ENCODE data around the gene MYL12B. TPM values are rescaled to one million over a fixed set of nuclear protein-coding genes. Genes with fewer than 3 reads are reported as not detected.
A peak's percentile ranks its signal among the peaks of the same experiment; 100 is the strongest.
"Not testable (repeated sequence)": the region's sequence is repeated elsewhere in the genome, so short reads cannot be mapped to it uniquely, and the experiment has no call there.

MYL12B gene
- polyA plus RNA-seq, 2 of the 4 experiments (the other 2 are of a cell fraction) = 419 to 498 TPM

DNA sequence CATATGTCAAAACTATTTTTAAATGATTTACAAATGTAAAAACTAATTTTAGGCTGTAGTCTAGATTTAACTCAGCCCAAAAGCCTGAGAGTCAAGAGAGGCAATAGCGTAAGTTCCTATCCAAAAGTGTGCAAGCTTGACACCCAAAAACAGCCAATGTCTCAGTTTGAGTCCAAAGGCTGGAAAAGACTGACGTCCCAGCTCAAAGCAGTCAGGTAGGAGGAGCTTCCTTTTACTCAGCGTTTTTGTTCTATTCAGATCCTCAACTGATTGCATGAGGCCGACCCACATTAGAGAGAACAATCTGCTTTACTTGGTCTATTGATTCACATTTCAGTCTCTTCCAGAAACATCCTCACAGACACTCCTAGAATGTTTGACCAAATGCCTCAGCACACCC, 51.8 kb downstream of the MYL12B start:
- H3K4me2 ChIP-seq = peak overlapping the region; percentile 32
- WGBS (ENCODE audit: missing lambda C conversion rate) = 46% methylated on average over 4 of the region's 4 CpGs
- ChIA-PET CTCF (interaction anchor here (1.1 kb wide), 1 partner anchor 9 kb away, joined by 3 read pairs; no protein-coding TSS in a partner anchor), POLR2A (no interaction called here)
- no peak for TF ChIP-seq NR3C1 (IDR thresholded peaks at IDR 0.05)
- TF ChIP-seq EHMT2 (IDR thresholded peaks at IDR 0.05; ENCODE audit: low read depth) = no peak
- TF ChIP-seq RFX5 (IDR thresholded peaks at IDR 0.05) = no peak
- TF ChIP-seq, protein P1, sequence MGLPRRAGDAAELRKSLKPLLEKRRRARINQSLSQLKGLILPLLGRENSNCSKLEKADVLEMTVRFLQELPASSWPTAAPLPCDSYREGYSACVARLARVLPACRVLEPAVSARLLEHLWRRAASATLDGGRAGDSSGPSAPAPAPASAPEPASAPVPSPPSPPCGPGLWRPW (IDR thresholded peaks at IDR 0.05) = no peak
- TF ChIP-seq HOXA7 (CRISPR knock-in tag; IDR thresholded peaks at IDR 0.05) = no peak
- no peak for TF ChIP-seq POLR2A (IDR thresholded peaks at IDR 0.05; ENCODE audit: low read length)
- no peak for TF ChIP-seq HEYL (CRISPR knock-in tag; IDR thresholded peaks at IDR 0.05)
- TF ChIP-seq RCOR1 (IDR thresholded peaks at IDR 0.05; ENCODE audit: low read depth, low read length) = no peak
- TF ChIP-seq, protein P2, sequence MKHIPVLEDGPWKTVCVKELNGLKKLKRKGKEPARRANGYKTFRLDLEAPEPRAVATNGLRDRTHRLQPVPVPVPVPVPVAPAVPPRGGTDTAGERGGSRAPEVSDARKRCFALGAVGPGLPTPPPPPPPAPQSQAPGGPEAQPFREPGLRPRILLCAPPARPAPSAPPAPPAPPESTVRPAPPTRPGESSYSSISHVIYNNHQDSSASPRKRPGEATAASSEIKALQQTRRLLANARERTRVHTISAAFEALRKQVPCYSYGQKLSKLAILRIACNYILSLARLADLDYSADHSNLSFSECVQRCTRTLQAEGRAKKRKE (CRISPR knock-in tag; IDR thresholded peaks at IDR 0.05; ENCODE audit: low read depth) = no peak
- TF ChIP-seq, protein P3, sequence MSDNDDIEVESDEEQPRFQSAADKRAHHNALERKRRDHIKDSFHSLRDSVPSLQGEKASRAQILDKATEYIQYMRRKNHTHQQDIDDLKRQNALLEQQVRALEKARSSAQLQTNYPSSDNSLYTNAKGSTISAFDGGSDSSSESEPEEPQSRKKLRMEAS (IDR thresholded peaks at IDR 0.05) = no peak
- no peak for TF ChIP-seq CHD2 (IDR thresholded peaks at IDR 0.05; ENCODE audit: low read length, partially characterized antibody)
- TF ChIP-seq SMC3 (IDR thresholded peaks at IDR 0.05) = no peak
- no peak for TF ChIP-seq ZFP36 (IDR thresholded peaks at IDR 0.05; ENCODE audit: borderline replicate concordance, partially characterized antibody)
- no peak for TF ChIP-seq BHLHE40 (IDR thresholded peaks at IDR 0.05; ENCODE audit: low read depth, low read length)
- FAIRE-seq = no peak
- no peak overlapping the region for H3K4me3 ChIP-seq
- no peaks in the 10 kb centered on the region for H3K9me3 ChIP-seq
- DNase-seq (ENCODE audit: low read depth in 1 of 2, low spot score in 1 of 2) = no peak
- H3K4me1 ChIP-seq = peaks cover 9% of the 10 kb centered on the region; the same call in 1 of the 3 replicates
- H3K27ac ChIP-seq = 0 out of 6 replicates have a peak overlapping the region, but pooled peaks of 1 of the 2 experiments have one; percentile 43
- ATAC-seq = no peak

DNA sequence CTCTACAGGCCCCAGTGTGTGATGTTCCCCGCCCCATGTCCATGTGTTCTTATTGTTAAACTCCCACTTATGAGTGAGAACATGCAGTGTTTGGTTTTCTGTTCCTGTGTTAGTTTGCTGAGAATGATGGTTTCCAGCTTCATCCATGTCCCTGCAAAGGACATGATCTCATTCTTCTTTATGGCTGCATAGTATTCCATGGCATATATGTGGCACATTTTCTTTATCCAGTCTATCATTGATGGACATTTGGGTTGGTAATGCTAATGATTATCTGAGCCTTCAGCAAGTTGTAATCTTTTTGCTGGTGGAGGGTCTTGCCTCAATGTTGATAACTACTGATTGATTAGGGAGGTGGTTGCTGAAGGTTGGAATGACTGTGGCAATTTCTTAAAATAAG, 53.4 kb downstream of the MYL12B start:
- DNase-seq (ENCODE audit: low read depth in 1 of 2, low spot score in 1 of 2); POLR2A ChIA-PET; H3K4me2 ChIP-seq; H3K4me3 ChIP-seq; H3K9me3 ChIP-seq; FAIRE-seq; ATAC-seq; H3K27ac ChIP-seq; CTCF ChIA-PET: not testable (repeated sequence)
- 88% methylated on average over 1 of the region's 1 CpG for WGBS (ENCODE audit: missing lambda C conversion rate)
- peaks cover 23% of the 10 kb centered on the region for H3K4me1 ChIP-seq

DNA sequence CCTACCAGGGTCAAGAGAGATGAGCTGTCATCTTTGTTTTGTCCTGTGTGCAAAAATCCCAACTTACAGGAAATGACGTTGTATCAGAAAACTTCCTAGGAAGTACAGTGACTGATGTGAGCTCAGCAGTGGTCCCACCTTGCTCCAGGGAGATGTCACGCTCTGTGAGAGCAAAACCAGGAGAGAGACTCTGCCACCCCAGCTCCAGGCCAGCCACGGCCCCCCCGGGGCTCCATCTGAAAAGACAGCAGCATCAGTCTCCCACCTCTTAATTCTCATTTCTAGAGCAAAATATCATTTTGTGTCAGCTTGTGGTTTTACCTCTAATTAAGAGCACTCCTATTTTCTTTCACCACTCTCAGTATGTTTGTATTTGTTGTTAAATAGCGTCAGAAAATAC, 57.5 kb downstream of the MYL12B start:
- Histone ChIP-seq H3K9me3 (no peaks in the 10 kb centered on the region), H3K4me1 (peaks cover 48% of the 10 kb centered on the region), H3K4me3 (no peak overlapping the region), H3K4me2 (0 out of 3 replicates have a peak overlapping the region, but pooled peaks have one; percentile 46), H3K27ac (peak overlapping the region; percentile 41 to 60; a peak in 4 of 6 replicates)
- FAIRE-seq (no peak), DNase-seq (ENCODE audit: low read depth in 1 of 2, low spot score in 1 of 2) (no peak), ATAC-seq (no peak; a peak in 1 of 6 replicates)
- WGBS (ENCODE audit: missing lambda C conversion rate) = 72% methylated on average over 5 of the region's 5 CpGs
- ChIA-PET CTCF (interaction anchor here (0.7 kb wide), 1 partner anchor 22 kb away, joined by 3 read pairs; no protein-coding TSS in a partner anchor), POLR2A (interaction anchor here (0.9 kb wide), 1 partner anchor 22 kb away, joined by 4 read pairs; no protein-coding TSS in a partner anchor)
- TF ChIP-seq EP300 (IDR thresholded peaks at IDR 0.05) = no peak
- TF ChIP-seq, protein P3 (IDR thresholded peaks at IDR 0.05) = no peak
- TF ChIP-seq, protein P2 (CRISPR knock-in tag; IDR thresholded peaks at IDR 0.05; ENCODE audit: low read depth) = no peak
- TF ChIP-seq EHMT2 (IDR thresholded peaks at IDR 0.05; ENCODE audit: low read depth) = no peak
- no peak for TF ChIP-seq RFX5 (IDR thresholded peaks at IDR 0.05)
- no peak for TF ChIP-seq ZC3H11A (IDR thresholded peaks at IDR 0.05)
- TF ChIP-seq, protein P4, sequence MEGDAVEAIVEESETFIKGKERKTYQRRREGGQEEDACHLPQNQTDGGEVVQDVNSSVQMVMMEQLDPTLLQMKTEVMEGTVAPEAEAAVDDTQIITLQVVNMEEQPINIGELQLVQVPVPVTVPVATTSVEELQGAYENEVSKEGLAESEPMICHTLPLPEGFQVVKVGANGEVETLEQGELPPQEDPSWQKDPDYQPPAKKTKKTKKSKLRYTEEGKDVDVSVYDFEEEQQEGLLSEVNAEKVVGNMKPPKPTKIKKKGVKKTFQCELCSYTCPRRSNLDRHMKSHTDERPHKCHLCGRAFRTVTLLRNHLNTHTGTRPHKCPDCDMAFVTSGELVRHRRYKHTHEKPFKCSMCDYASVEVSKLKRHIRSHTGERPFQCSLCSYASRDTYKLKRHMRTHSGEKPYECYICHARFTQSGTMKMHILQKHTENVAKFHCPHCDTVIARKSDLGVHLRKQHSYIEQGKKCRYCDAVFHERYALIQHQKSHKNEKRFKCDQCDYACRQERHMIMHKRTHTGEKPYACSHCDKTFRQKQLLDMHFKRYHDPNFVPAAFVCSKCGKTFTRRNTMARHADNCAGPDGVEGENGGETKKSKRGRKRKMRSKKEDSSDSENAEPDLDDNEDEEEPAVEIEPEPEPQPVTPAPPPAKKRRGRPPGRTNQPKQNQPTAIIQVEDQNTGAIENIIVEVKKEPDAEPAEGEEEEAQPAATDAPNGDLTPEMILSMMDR (IDR thresholded peaks at IDR 0.05) = no peak
- TF ChIP-seq KDM5A (IDR thresholded peaks at IDR 0.05) = no peak
- TF ChIP-seq, protein P5, sequence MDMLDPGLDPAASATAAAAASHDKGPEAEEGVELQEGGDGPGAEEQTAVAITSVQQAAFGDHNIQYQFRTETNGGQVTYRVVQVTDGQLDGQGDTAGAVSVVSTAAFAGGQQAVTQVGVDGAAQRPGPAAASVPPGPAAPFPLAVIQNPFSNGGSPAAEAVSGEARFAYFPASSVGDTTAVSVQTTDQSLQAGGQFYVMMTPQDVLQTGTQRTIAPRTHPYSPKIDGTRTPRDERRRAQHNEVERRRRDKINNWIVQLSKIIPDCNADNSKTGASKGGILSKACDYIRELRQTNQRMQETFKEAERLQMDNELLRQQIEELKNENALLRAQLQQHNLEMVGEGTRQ (IDR thresholded peaks at IDR 0.05) = no peak
- no peak for TF ChIP-seq SREBF2 (IDR thresholded peaks at IDR 0.05)
- TF ChIP-seq EHF (CRISPR knock-in tag; IDR thresholded peaks at IDR 0.05) = no peak
